Measurements from ENCODE around the gene COX20. TPM values are rescaled to one million over a fixed set of nuclear protein-coding genes. Genes with fewer than 3 reads are reported as not detected.

The COX20 gene
- total RNA-seq, 1 experiment from 2014 or later = 38.0 TPM

- WGBS (ENCODE audit: extremely low coverage, insufficient read length, low lambda C conversion rate) = no CpG with 5 or more reads among the region's 2 CpGs
- no peak overlapping the region for H3T11ph ChIP-seq (ENCODE audit: low read length)
- no peaks in the 10 kb centered on the region for H3K9me3 ChIP-seq (ENCODE audit: control insufficient read depth, low read depth, low read length)
- no peak overlapping the region for H3K4ac ChIP-seq (ENCODE audit: low read depth, low read length)
- Mint-ChIP-seq H3K27me3 (ENCODE audit: low read depth) (peaks cover 2% of the 10 kb centered on the region; the same call in 1 of the 2 replicates), H3K9me3 (peaks cover 0 to 4% of the 10 kb centered on the region in 2 experiments; a peak in 2 of 5 replicates), H3K4me1 (peaks cover 28 to 43% of the 10 kb centered on the region in 2 experiments), H3K27ac (peak overlapping the region in 1 of 3 experiments; percentile 90; a peak in 2 of 7 replicates), H3K36me3 (ENCODE audit: insufficient read depth in 1 of 3, low read depth in 3 of 3) (peaks cover 62 to 67% (median 67%) of the 10 kb centered on the region in 3 experiments), H3K4me3 (peak overlapping the region; percentile 92 to 96)
- H3K23ac ChIP-seq (ENCODE audit: insufficient read length, low read depth, low read length) = no peak overlapping the region
- H3K18ac ChIP-seq (ENCODE audit: insufficient read length, low read depth, low read length) = no peak overlapping the region
- no peak overlapping the region for H3K14ac ChIP-seq (ENCODE audit: insufficient read depth, low read length)
- H4K5ac ChIP-seq (ENCODE audit: insufficient read length, low read depth, low read length) = no peak overlapping the region
- peaks cover 3% of the 10 kb centered on the region for H3K79me1 ChIP-seq (ENCODE audit: insufficient read depth, low read depth, low read length, poor library complexity, severe bottlenecking)
- no peak overlapping the region for H2BK5ac ChIP-seq (ENCODE audit: insufficient read length, low read length)
- no peak overlapping the region for H4K91ac ChIP-seq (ENCODE audit: insufficient read length, low read depth, low read length)
- H2BK12ac ChIP-seq (ENCODE audit: insufficient read length, low read depth, low read length) = no peak overlapping the region
- H3K23me2 ChIP-seq (ENCODE audit: insufficient read length, low read depth, low read length, poor library complexity, severe bottlenecking) = peaks cover 14% of the 10 kb centered on the region
- H3K4me1 ChIP-seq (ENCODE audit: insufficient read depth, low read length) = no peaks in the 10 kb centered on the region
- H2BK15ac ChIP-seq (ENCODE audit: low read depth, low read length) = no peak overlapping the region
- H3K56ac ChIP-seq (ENCODE audit: insufficient read length, low read depth, low read length) = no peak overlapping the region
- H4K8ac ChIP-seq (replicated peaks; ENCODE audit: insufficient read length, low read depth, low read length) = no peak overlapping the region
- peak overlapping the region; percentile 95 for H3K9ac ChIP-seq (ENCODE audit: extremely low read depth, insufficient read length, low read length)
- H2BK120ac ChIP-seq (ENCODE audit: low read depth, low read length, poor library complexity, severe bottlenecking) = no peak overlapping the region
- H2AK5ac ChIP-seq (ENCODE audit: insufficient read length, low read length) = no peak overlapping the region
- H4K20me1 ChIP-seq (ENCODE audit: control insufficient read depth, insufficient read depth, insufficient read length) = no peaks in the 10 kb centered on the region
- H3K27me3 ChIP-seq (ENCODE audit: insufficient read depth, low read length) = no peaks in the 10 kb centered on the region
- no peak for DNase-seq
- H3K79me2 ChIP-seq (ENCODE audit: insufficient read depth, low read length) = peaks cover 44% of the 10 kb centered on the region
- H3K4me2 ChIP-seq (ENCODE audit: insufficient read depth, insufficient read length, low read length) = peak overlapping the region; percentile 98
- no peak overlapping the region for H2BK20ac ChIP-seq (ENCODE audit: low read depth, low read length, poor library complexity, severe bottlenecking)
- no peak overlapping the region for H3K27ac ChIP-seq (ENCODE audit: insufficient read length, low read depth, low read length)
- no peak overlapping the region for H2AFZ ChIP-seq (ENCODE audit: low read length)
- TF ChIP-seq CTCF (conservative IDR thresholded peaks at IDR 0.05) = no peak
These were observed 26.2 kb downstream of the COX20 start for GRCh38 chr1:244861683-244862082.

Measured in H9 (cell line).